Brain microvascular endothelial cell (primary cell): ENCODE measurements around the gene HSH2D.

ENCODE experiments used
- DNase-seq: peaks from one replicate; pipeline ENCODE4 v3.0.0-alpha.2; 2020
- H3K27ac ChIP-seq: fragments of 250-450 bp; sonication (Bioruptor Pico); 2 replicates; pipeline ENCODE4 v1.5.1; 2020; ENCODE audit warnings: mild to moderate bottlenecking, moderate library complexity
- H3K27me3 ChIP-seq: fragments of 250-450 bp; sonication (Bioruptor Pico); replicated peaks from 2 replicates; pipeline ENCODE4 v1.5.1; 2020; ENCODE audit warnings: mild to moderate bottlenecking
- H3K36me3 ChIP-seq: fragments of 250-450 bp; sonication (Bioruptor Pico); replicated peaks from 2 replicates; pipeline ENCODE4 v1.5.1; 2020; ENCODE audit warnings: mild to moderate bottlenecking
- H3K4me3 ChIP-seq: 2 replicates; pipeline ENCODE4 v1.5.1; 2011; ENCODE audit warnings: low read depth, mild to moderate bottlenecking, control low read depth, low read length, moderate library complexity
- CTCF ChIP-seq: IDR thresholded peaks from 2 replicates; pipeline ENCODE4 v1.5.1; 2011; ENCODE audit warnings: low read depth, mild to moderate bottlenecking, moderate library complexity, low read length, control low read depth, inconsistent platforms; ENCODE audit errors: missing control alignments
- in situ Hi-C: cut with HindIII; loops from 2 replicates; pipeline ENCODE4 v1.10.0; 2017; ENCODE audit warnings: low sequenced_read_pairs, low pct_ligation_motif_present

The HSH2D gene

GRCh38 chr19:16201011-16201391, 57.5 kb downstream of the HSH2D start:
- H3K27me3 ChIP-seq, result no peaks in the 10 kb centered on the region
- H3K36me3 ChIP-seq, result peaks cover 37% of the 10 kb centered on the region
- in situ Hi-C loops, result no loop called here
- TF ChIP-seq CTCF, result no peak
- H3K4me3 ChIP-seq, result no peak overlapping the region
- no peak overlapping the region for H3K27ac ChIP-seq
- no peak for DNase-seq

DNA sequence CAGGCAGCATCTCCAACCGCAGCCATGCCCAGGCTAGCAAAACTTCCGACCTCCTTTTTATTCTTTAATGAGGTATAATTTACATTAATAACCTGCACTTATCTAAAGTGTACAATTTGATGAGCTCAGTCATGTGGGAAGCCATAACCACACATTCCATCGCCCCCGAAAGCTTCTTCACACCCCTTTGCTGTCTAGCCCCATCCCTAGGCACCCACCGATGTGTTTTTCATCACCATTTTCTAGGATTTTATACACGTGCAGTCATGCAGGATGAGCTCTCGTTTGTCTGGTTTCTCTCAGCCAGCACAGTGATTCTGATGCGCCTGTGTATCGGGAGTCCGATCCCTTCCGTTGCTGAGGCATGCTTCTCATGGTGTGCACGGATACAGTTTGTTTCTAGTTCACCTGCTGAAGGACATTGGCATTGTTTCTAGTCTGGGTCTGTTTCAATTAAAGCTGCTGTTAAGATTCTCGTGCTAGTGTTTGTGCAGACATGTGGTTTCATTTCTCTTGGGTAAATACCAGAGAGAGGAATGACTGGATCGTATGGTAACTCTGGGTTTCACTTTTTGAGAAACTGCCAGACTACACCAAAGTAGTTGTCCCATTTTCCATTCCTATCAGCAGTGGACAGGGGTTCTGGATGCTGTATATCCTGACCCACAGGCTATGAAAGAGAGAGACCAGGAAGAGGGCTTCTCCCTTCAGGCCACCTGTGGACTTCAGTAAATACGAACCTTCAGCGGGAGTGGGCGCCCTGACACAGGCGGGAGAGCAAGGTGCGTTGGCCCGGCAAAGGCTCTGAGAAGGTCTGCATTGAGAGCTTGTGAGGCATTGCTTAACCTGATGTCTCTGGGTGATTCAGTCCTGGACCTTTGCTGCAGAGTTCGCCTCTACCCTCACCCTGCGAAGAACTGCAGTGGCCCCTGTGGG, 59.1 kb downstream of the HSH2D start:
- Histone ChIP-seq H3K27me3 (no peaks in the 10 kb centered on the region), H3K27ac (no peak overlapping the region), H3K4me3 (no peak overlapping the region), H3K36me3 (peaks cover 47% of the 10 kb centered on the region)
- DNase-seq, result no peak
- TF ChIP-seq CTCF, result no peak
- in situ Hi-C loops, result no loop called here

GRCh38 chr19:16203256-16204004, 59.9 kb downstream of the HSH2D start:
- no peak for DNase-seq
- Histone ChIP-seq H3K36me3 (peaks cover 55% of the 10 kb centered on the region), H3K27ac (no peak overlapping the region), H3K27me3 (no peaks in the 10 kb centered on the region), H3K4me3 (no peak overlapping the region)
- in situ Hi-C loops, result no loop called here
- no peak for TF ChIP-seq CTCF

DNA sequence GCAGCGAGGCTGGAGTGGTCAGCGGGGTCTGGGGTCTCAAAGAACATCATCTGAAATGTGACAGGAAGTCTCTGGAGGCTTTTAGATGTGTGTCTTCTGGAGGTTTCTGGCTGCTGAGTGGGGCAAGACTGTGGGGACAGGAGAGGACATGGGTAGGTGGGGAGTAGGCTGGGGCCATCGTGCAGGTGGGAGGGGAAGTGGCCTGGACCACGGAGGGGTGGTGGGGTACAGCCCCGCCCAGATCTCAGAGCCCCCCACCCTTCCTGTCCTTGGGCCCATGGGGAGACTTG, 60.5 kb downstream of the HSH2D start:
- peaks cover 61% of the 10 kb centered on the region for H3K36me3 ChIP-seq
- no peak overlapping the region for H3K27ac ChIP-seq
- DNase-seq, result no peak
- in situ Hi-C loops, result no loop called here
- H3K27me3 ChIP-seq, result no peaks in the 10 kb centered on the region
- TF ChIP-seq CTCF, result no peak
- no peak overlapping the region for H3K4me3 ChIP-seq

- TF ChIP-seq CTCF, result no peak
- no peak overlapping the region for H3K4me3 ChIP-seq
- in situ Hi-C loops, result no loop called here
- no peak overlapping the region for H3K27ac ChIP-seq
- H3K36me3 ChIP-seq, result peaks cover 74% of the 10 kb centered on the region
- DNase-seq, result no peak
- H3K27me3 ChIP-seq, result no peaks in the 10 kb centered on the region
Observed at GRCh38 chr19:16205205-16206045, 61.9 kb downstream of the HSH2D start.
